ENCODE data around the gene WWOX. TPM values are rescaled to one million over a fixed set of nuclear protein-coding genes. Genes with fewer than 3 reads are reported as not detected.

Gene WWOX
- total RNA-seq, 1 experiment from 2014 or later, result 79.9 TPM

DNA sequence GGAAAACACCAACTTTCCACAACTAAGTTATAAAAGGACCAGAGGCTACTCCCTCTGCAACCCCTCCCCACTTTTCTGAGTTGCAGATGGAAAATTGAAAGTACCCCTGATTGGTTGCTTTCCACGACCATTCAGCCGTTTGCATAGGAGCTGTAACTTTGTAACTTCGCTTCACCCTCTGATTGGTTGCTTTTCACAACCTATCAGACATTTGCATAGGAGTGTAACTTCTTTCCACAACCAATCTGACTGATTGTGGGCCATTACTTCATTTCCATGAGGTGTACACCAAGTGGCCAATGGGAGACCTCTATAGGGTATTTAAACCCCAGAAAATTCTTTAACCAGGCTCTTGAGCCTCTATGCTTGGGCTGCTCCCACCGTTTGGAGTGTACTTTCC is 644.1 kb downstream of the WWOX start:
- DNase-seq (ENCODE audit: low spot score), result no peak
- Histone ChIP-seq H3K36me3 (ENCODE audit: insufficient read depth, low read length, poor library complexity, severe bottlenecking) (no peaks in the 10 kb centered on the region), H3K27ac (ENCODE audit: low read depth, low read length, poor library complexity, severe bottlenecking) (no peak overlapping the region), H3K4me1 (ENCODE audit: insufficient read depth, low read length, poor library complexity, severe bottlenecking) (no peaks in the 10 kb centered on the region), H3K27me3 (replicated peaks; ENCODE audit: insufficient read depth, low read depth, low read length, poor library complexity) (no peaks in the 10 kb centered on the region), H3K9me3 (ENCODE audit: low read depth, low read length, poor library complexity, severe bottlenecking) (no peaks in the 10 kb centered on the region), H3K4me3 (ENCODE audit: low read depth, low read length, poor library complexity, severe bottlenecking) (no peak overlapping the region)
- TF ChIP-seq EZH2 (IDR thresholded peaks at IDR 0.05; ENCODE audit: borderline replicate concordance, low read depth, low read length, poor library complexity, severe bottlenecking), result no peak
- TF ChIP-seq, protein P1, sequence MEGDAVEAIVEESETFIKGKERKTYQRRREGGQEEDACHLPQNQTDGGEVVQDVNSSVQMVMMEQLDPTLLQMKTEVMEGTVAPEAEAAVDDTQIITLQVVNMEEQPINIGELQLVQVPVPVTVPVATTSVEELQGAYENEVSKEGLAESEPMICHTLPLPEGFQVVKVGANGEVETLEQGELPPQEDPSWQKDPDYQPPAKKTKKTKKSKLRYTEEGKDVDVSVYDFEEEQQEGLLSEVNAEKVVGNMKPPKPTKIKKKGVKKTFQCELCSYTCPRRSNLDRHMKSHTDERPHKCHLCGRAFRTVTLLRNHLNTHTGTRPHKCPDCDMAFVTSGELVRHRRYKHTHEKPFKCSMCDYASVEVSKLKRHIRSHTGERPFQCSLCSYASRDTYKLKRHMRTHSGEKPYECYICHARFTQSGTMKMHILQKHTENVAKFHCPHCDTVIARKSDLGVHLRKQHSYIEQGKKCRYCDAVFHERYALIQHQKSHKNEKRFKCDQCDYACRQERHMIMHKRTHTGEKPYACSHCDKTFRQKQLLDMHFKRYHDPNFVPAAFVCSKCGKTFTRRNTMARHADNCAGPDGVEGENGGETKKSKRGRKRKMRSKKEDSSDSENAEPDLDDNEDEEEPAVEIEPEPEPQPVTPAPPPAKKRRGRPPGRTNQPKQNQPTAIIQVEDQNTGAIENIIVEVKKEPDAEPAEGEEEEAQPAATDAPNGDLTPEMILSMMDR (conservative IDR thresholded peaks at IDR 0.05; ENCODE audit: low read depth, low read length), result no peak
- ChIA-PET CTCF (no interaction called here), POLR2A (ENCODE audit: low non-redundant PET) (no interaction called here)
- intact Hi-C loops (cut with micrococcal nuclease; ENCODE audit: unreplicated experiment), result no loop called here
- BruUV-seq (replicated peaks), result no TSS peak

DNA sequence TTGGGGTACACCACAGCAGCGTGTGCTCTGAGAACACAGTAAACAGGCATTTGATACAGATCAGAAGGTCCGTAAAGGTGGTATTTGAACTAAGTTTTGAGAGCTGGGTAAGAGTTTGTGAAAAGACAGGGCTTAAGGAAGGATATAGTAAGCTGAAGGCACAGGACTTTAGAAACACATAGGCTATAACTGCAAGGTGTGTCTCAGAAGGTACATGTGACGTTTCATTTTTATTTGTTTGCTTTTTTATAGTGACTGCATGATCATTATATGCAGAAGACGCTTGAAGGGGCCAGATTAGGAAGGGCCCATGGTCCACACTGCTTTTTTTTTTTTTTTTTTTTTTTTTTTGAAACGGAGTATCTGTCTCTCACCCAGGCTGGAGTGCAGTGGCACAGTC is 644.6 kb downstream of the WWOX start:
- ChIA-PET POLR2A (ENCODE audit: low non-redundant PET) (no interaction called here), CTCF (no interaction called here)
- Histone ChIP-seq H3K27ac (ENCODE audit: low read depth, low read length, poor library complexity, severe bottlenecking) (no peak overlapping the region), H3K36me3 (ENCODE audit: insufficient read depth, low read length, poor library complexity, severe bottlenecking) (no peaks in the 10 kb centered on the region), H3K27me3 (replicated peaks; ENCODE audit: insufficient read depth, low read depth, low read length, poor library complexity) (no peaks in the 10 kb centered on the region), H3K4me3 (ENCODE audit: low read depth, low read length, poor library complexity, severe bottlenecking) (no peak overlapping the region), H3K9me3 (ENCODE audit: low read depth, low read length, poor library complexity, severe bottlenecking) (no peaks in the 10 kb centered on the region), H3K4me1 (ENCODE audit: insufficient read depth, low read length, poor library complexity, severe bottlenecking) (no peaks in the 10 kb centered on the region)
- intact Hi-C loops (cut with micrococcal nuclease; ENCODE audit: unreplicated experiment), result no loop called here
- BruUV-seq (replicated peaks), result no TSS peak
- no peak for DNase-seq (ENCODE audit: low spot score)
- TF ChIP-seq EZH2 (IDR thresholded peaks at IDR 0.05; ENCODE audit: borderline replicate concordance, low read depth, low read length, poor library complexity, severe bottlenecking), result no peak
- TF ChIP-seq, protein P1 (conservative IDR thresholded peaks at IDR 0.05; ENCODE audit: low read depth, low read length), result no peak

DNA sequence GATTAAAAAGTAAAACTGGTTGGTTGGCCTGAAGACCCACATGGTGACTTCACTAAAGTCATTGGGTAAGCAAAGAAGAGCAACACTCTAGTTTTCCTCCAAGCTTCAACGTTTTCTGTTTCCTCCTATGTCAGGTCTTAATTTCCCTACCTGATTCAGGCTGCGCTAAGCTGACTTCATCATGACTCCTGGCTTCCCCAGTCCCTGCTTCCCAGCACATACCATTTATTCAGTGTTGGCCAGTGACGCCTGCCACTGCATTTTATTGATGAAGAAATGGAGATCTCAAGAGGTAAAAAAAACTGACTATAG is 645.3 kb downstream of the WWOX start:
- BruUV-seq (replicated peaks), result no TSS peak
- Histone ChIP-seq H3K27ac (ENCODE audit: low read depth, low read length, poor library complexity, severe bottlenecking) (no peak overlapping the region), H3K9me3 (ENCODE audit: low read depth, low read length, poor library complexity, severe bottlenecking) (no peaks in the 10 kb centered on the region), H3K36me3 (ENCODE audit: insufficient read depth, low read length, poor library complexity, severe bottlenecking) (no peaks in the 10 kb centered on the region), H3K4me3 (ENCODE audit: low read depth, low read length, poor library complexity, severe bottlenecking) (no peak overlapping the region), H3K27me3 (replicated peaks; ENCODE audit: insufficient read depth, low read depth, low read length, poor library complexity) (no peaks in the 10 kb centered on the region), H3K4me1 (ENCODE audit: insufficient read depth, low read length, poor library complexity, severe bottlenecking) (no peaks in the 10 kb centered on the region)
- TF ChIP-seq, protein P1 (conservative IDR thresholded peaks at IDR 0.05; ENCODE audit: low read depth, low read length), result no peak
- TF ChIP-seq EZH2 (IDR thresholded peaks at IDR 0.05; ENCODE audit: borderline replicate concordance, low read depth, low read length, poor library complexity, severe bottlenecking), result no peak
- no peak for DNase-seq (ENCODE audit: low spot score)
- intact Hi-C loops (cut with micrococcal nuclease; ENCODE audit: unreplicated experiment), result no loop called here
- POLR2A ChIA-PET (ENCODE audit: low non-redundant PET), result no interaction called here
- CTCF ChIA-PET, result no interaction called here

Data from A673 (cell line).